Measurements from ENCODE around the gene RBM33. TPM values are rescaled to one million over a fixed set of nuclear protein-coding genes. Genes with fewer than 3 reads are reported as not detected.

RBM33 gene
- total and polyA plus RNA-seq, 4 donors: 31.9 to 39.1 (median 35.2) TPM

- under 1% methylated on average over 65 of the region's 69 CpGs for WGBS (ENCODE audit: insufficient coverage)
- Histone ChIP-seq H3K27me3 (ENCODE audit: control insufficient read depth, insufficient read depth, low read length) (peaks cover 93% of the 10 kb centered on the region), H3K4me1 (ENCODE audit: control insufficient read depth, insufficient read depth, low read length) (peaks cover 67% of the 10 kb centered on the region), H3K4me3 (ENCODE audit: low read depth, low read length) (peak overlapping the region; percentile 19), H3K27ac (ENCODE audit: low read depth, low read length) (no peak overlapping the region), H3K9me3 (ENCODE audit: control insufficient read depth, insufficient read depth, low read length) (no peaks in the 10 kb centered on the region), H3K36me3 (ENCODE audit: control insufficient read depth, insufficient read depth, low read length) (peaks cover 3% of the 10 kb centered on the region)
- DNase-seq (ENCODE audit: low read depth in 4 of 6, low spot score in 6 of 6): peak in 1 of 6 donors; percentile 74
Observed at GRCh38 chr7:155809947-155810769, 165.7 kb downstream of the RBM33 start.

GRCh38 chr7:155810770-155811559 is 166.5 kb downstream of the RBM33 start:
- WGBS (ENCODE audit: insufficient coverage): 0% methylated on average over 10 of the region's 21 CpGs
- peaks cover 62% of the 10 kb centered on the region for H3K4me1 ChIP-seq (ENCODE audit: control insufficient read depth, insufficient read depth, low read length)
- no peak overlapping the region for H3K27ac ChIP-seq (ENCODE audit: low read depth, low read length)
- peaks cover 95% of the 10 kb centered on the region for H3K27me3 ChIP-seq (ENCODE audit: control insufficient read depth, insufficient read depth, low read length)
- peak overlapping the region; percentile 40 for H3K4me3 ChIP-seq (ENCODE audit: low read depth, low read length)
- DNase-seq (ENCODE audit: low read depth in 4 of 6, low spot score in 6 of 6): no peak
- no peaks in the 10 kb centered on the region for H3K9me3 ChIP-seq (ENCODE audit: control insufficient read depth, insufficient read depth, low read length)
- peaks cover 1% of the 10 kb centered on the region for H3K36me3 ChIP-seq (ENCODE audit: control insufficient read depth, insufficient read depth, low read length)

GRCh38 chr7:155811560-155811894 is 167.1 kb downstream of the RBM33 start:
- Histone ChIP-seq H3K4me3 (ENCODE audit: low read depth, low read length) (peak overlapping the region; percentile 40), H3K9me3 (ENCODE audit: control insufficient read depth, insufficient read depth, low read length) (no peaks in the 10 kb centered on the region), H3K27me3 (ENCODE audit: control insufficient read depth, insufficient read depth, low read length) (peaks cover 94% of the 10 kb centered on the region), H3K27ac (ENCODE audit: low read depth, low read length) (no peak overlapping the region), H3K36me3 (ENCODE audit: control insufficient read depth, insufficient read depth, low read length) (no peaks in the 10 kb centered on the region), H3K4me1 (ENCODE audit: control insufficient read depth, insufficient read depth, low read length) (peaks cover 56% of the 10 kb centered on the region)
- DNase-seq (ENCODE audit: low read depth in 4 of 6, low spot score in 6 of 6): no peak
- WGBS (ENCODE audit: insufficient coverage): 0% methylated on average over 1 of the region's 13 CpGs

- WGBS (ENCODE audit: insufficient coverage): under 1% methylated on average over 44 of the region's 53 CpGs
- peak in 3 of 6 donors; percentile 54 to 94 (median 88) for DNase-seq (ENCODE audit: low read depth in 4 of 6, low spot score in 6 of 6)
- H3K36me3 ChIP-seq (ENCODE audit: control insufficient read depth, insufficient read depth, low read length): no peaks in the 10 kb centered on the region
- no peak within 1 kb of the TSS for H3K27ac ChIP-seq (ENCODE audit: low read depth, low read length)
- peaks cover 55% of the 10 kb centered on the region for H3K4me1 ChIP-seq (ENCODE audit: control insufficient read depth, insufficient read depth, low read length)
- H3K27me3 ChIP-seq (ENCODE audit: control insufficient read depth, insufficient read depth, low read length): peaks cover 88% of the 10 kb centered on the region
- H3K9me3 ChIP-seq (ENCODE audit: control insufficient read depth, insufficient read depth, low read length): no peaks in the 10 kb centered on the region
- peak within 1 kb of the TSS; percentile 40 for H3K4me3 ChIP-seq (ENCODE audit: low read depth, low read length)
Observed at GRCh38 chr7:155811895-155812761, 167.7 kb downstream of the RBM33 start, which contains the start of gene SHH. TSS of gene SHH (minus strand) at chr7:155812463. CDS start at chr7:155812122, 341 bp downstream.

- H3K27me3 ChIP-seq (ENCODE audit: control insufficient read depth, insufficient read depth, low read length): peaks cover 78% of the 10 kb centered on the region
- no peak for DNase-seq (ENCODE audit: low read depth in 4 of 6, low spot score in 6 of 6)
- H3K4me3 ChIP-seq (ENCODE audit: low read depth, low read length): no peak overlapping the region
- H3K27ac ChIP-seq (ENCODE audit: low read depth, low read length): no peak overlapping the region
- peaks cover 49% of the 10 kb centered on the region for H3K4me1 ChIP-seq (ENCODE audit: control insufficient read depth, insufficient read depth, low read length)
- WGBS (ENCODE audit: insufficient coverage): 2% methylated on average over 6 of the region's 8 CpGs
- no peaks in the 10 kb centered on the region for H3K36me3 ChIP-seq (ENCODE audit: control insufficient read depth, insufficient read depth, low read length)
- no peaks in the 10 kb centered on the region for H3K9me3 ChIP-seq (ENCODE audit: control insufficient read depth, insufficient read depth, low read length)
Observed at GRCh38 chr7:155813125-155813524, 168.7 kb downstream of the RBM33 start.

GRCh38 chr7:155813546-155814315 is 169.3 kb downstream of the RBM33 start:
- Histone ChIP-seq H3K27me3 (ENCODE audit: control insufficient read depth, insufficient read depth, low read length) (peaks cover 75% of the 10 kb centered on the region), H3K27ac (ENCODE audit: low read depth, low read length) (no peak overlapping the region), H3K4me3 (ENCODE audit: low read depth, low read length) (no peak overlapping the region), H3K36me3 (ENCODE audit: control insufficient read depth, insufficient read depth, low read length) (no peaks in the 10 kb centered on the region), H3K9me3 (ENCODE audit: control insufficient read depth, insufficient read depth, low read length) (no peaks in the 10 kb centered on the region), H3K4me1 (ENCODE audit: control insufficient read depth, insufficient read depth, low read length) (peaks cover 44% of the 10 kb centered on the region)
- no peak for DNase-seq (ENCODE audit: low read depth in 4 of 6, low spot score in 6 of 6)
- WGBS (ENCODE audit: insufficient coverage): 11% methylated on average over 18 of the region's 19 CpGs

- H3K4me3 ChIP-seq (ENCODE audit: low read depth, low read length): no peak overlapping the region
- 14% methylated on average over 15 of the region's 22 CpGs for WGBS (ENCODE audit: insufficient coverage)
Observed at GRCh38 chr7:155814316-155815276, 170.1 kb downstream of the RBM33 start.

More at GRCh38 chr7:155814316-155815276, 170.1 kb downstream of the RBM33 start:
- Histone ChIP-seq H3K27me3 (ENCODE audit: control insufficient read depth, insufficient read depth, low read length) (peaks cover 70% of the 10 kb centered on the region), H3K27ac (ENCODE audit: low read depth, low read length) (no peak overlapping the region), H3K36me3 (ENCODE audit: control insufficient read depth, insufficient read depth, low read length) (no peaks in the 10 kb centered on the region), H3K9me3 (ENCODE audit: control insufficient read depth, insufficient read depth, low read length) (no peaks in the 10 kb centered on the region), H3K4me1 (ENCODE audit: control insufficient read depth, insufficient read depth, low read length) (peaks cover 39% of the 10 kb centered on the region)
- DNase-seq (ENCODE audit: low read depth in 4 of 6, low spot score in 6 of 6): no peak
